HG03575 (cell line): Measurements from ENCODE around the gene HSDL1.

Experiments used
- ATAC-seq: cut with Tn5 transposase; IDR thresholded peaks from one replicate; pipeline ENCODE4 v1.9.1; 2021; ENCODE audit not compliant: unreplicated experiment, insufficient number of reproducible peaks, low FRiP score; ENCODE audit errors: extremely low read depth

Gene HSDL1

DNA sequence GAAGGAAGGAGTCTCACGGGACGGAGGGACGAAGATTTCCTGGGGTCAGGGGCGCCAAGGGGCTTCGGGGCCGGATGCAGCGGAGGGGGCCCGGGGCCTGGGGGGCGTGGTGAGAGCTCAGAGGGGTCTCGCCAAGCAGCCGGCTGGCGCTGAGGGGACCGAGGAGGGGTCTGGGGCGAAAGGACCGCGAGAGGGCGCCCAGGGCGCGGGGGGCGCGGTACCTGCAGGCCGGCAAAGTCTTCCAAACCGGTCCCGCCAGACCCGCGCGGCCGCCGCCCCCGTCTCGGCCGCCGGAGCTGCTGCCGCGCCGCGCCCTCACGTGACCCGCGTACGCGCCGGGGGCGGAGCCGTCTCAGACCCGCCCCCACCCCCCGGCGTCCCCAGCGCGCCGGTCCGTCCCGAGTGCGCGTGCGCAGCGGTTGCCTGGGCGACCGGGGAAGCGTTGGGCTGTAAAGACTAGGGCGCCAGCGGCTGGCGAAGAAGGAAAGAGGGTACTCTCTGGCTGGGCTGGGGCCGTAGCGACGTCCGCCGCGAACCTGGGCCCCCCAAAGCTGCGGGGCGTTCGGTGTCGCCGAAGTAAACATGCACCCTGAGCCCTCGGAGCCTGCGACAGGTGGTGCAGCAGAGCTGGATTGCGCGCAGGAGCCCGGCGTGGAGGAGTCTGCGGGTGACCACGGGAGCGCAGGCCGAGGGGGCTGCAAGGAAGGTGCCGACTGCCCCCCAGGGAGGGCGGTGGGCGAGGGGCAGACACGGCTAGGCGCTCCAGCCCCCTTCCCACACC lies at the start of gene HSDL1, which contains the start of gene DNAAF1:
Gene HSDL1 (minus strand): TSS at position 319 of the 781 bp plus-strand sequence. CDS start 13,856 bp downstream, outside the sequence.
Gene DNAAF1 (plus strand): TSS at position 450 of the 781 bp plus-strand sequence. CDS start 133 bp downstream, at position 583.
- no peak for ATAC-seq

DNA sequence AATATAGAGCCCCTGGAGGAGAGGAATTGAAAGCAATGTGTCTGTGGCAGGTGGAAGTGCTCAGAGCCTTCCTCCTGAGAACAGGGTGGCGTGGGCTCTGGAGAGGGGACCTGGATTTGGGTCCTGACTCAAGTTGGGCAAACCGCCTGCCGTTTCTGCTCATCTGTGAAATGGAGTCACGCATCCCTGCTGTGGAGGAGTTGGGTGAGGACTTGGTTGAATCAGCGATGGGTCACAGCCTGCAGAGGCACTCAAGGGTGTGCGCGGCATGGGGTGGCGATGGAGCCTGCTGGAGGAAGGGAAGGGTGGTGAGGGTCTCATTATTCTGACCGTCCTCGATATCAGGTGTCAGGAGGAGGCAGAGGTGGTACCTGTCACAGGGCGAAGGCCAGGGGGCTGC lies 49.0 kb upstream of the HSDL1 start:
- ATAC-seq: no peak

DNA sequence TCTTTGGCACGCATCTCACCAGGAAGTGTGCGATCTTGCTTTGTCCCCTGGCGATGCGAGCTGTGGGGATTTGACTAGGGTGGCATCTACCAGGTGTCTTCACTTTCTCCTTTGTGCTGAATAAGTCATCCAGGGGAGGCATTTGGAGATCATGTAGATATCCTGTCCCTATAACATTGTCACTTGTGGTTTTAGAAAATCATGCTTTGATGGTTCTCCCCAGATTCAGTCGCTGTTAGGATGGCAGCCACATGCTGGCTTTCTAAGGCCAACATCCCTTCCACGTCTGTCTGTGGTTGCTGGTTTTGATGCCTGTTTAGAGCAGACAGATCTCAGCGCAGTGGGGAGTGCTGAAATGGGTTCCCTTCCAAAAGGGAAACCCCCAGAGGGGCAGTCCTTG lies 48.5 kb upstream of the HSDL1 start:
- no peak for ATAC-seq

DNA sequence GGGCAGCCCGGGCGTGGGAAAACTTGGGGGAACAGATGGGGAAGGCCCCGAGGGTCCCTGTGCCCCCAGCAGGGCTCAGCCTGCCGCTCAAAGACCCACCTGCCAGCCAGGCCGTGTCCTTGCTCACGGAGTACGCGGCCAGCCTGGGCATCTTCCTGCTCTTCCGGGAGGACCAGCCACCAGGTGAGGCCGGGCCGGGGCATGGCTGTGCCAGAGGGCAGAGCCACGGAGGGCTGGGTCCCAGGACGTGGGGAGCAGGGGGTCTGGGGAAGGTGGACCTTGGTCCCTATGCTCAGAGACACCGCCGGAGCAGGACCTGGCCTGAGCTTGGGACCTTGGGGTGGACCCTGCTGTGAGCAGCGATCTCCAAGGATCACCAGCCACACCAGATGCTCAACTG lies 46.5 kb upstream of the HSDL1 start:
- no peak for ATAC-seq

DNA sequence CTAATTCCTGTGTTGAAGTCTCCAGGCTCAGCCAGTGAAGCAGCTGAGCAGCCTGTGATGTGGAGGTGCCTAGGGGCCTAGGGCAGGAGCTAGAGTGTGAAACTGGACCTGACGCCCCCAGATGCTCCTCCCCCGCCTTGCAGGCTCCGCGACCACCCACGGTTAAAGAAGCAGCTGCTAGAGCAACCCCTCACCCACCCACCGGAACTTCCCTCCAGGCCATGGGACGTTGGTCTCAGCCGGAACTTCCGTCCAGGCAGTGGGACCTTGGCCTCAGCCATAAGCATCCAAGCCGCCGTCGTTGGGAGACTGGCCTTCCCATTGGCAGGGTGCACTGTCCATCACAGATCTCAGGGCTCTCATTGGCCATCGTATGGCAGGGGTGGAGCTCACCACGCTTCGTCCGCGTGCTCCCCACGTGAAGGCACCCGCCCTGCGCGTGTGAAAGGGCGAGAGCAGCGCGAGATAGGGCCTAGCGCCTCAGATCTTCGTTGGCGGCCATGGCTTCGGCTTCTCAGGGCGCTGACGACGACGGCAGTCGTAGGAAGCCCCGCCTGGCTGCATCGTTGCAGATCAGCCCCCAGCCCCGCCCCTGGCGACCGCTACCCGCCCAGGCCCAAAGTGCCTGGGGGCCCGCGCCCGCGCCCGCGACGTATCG lies 45.9 kb upstream of the HSDL1 start, which contains the start of gene ADAD2:
Gene ADAD2 (plus strand): TSS at position 427 of the 658 bp plus-strand sequence. CDS start 74 bp downstream, at position 501.
- no peak for ATAC-seq

DNA sequence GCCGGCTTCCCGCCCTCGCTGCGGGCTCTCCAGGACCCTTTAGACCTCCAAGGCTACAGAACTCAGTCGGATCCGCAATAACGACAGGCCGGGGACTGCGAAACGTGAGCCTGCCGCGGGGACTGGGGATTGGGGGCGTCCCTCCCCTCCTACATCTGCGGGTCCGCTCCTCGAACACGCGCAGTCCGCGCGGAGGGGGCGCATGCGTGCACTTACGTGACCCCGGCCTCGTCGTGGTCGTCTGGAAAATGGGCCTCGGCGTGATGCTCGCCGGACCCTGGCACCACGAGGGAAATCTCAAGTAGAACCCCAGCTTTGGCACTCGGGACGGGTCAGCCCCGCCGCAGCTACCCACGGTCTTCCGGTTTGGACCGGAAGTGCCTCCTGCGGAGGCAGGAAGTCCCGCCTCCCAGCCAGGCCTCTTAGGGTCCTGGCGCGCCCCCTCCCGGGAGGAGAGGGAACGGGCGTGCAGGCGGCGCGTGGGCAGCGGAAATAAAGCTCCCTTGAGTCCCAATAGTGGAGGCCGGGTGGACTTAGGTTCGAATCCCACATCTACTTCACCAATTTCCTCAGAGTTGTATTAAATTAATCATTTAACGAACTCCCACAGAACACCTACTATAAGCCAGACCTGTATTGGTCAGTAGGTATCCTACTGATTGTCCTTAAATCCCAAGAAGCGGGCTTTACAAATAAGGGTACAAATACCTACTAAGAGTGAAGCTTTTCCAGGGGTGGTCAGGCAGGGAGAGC lies 41.9 kb upstream of the HSDL1 start, which contains the start of gene TAF1C:
Gene TAF1C (minus strand): TSS at position 373 of the 753 bp plus-strand sequence. CDS start 2,069 bp downstream, outside the sequence.
- no peak for ATAC-seq

DNA sequence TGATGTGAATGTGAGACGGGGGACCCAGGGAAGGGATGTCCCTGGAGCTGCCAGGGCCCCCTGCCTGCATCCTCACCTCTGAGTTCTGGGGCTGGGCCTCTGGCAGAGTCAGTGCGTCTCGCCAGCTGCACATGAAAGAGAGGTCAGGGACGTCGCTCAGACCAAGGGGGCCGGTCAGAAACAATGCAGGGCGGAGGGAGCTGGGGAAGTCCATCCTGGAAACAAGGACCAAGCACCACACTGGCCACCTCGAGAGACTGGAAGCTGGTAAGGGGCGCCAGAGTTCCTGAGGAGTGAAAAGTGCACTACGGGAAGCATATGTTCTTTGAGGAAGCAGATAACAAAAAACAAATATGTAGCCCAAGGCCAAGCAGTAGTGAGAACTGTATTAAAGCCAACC lies 39.8 kb upstream of the HSDL1 start:
- no peak for ATAC-seq

DNA sequence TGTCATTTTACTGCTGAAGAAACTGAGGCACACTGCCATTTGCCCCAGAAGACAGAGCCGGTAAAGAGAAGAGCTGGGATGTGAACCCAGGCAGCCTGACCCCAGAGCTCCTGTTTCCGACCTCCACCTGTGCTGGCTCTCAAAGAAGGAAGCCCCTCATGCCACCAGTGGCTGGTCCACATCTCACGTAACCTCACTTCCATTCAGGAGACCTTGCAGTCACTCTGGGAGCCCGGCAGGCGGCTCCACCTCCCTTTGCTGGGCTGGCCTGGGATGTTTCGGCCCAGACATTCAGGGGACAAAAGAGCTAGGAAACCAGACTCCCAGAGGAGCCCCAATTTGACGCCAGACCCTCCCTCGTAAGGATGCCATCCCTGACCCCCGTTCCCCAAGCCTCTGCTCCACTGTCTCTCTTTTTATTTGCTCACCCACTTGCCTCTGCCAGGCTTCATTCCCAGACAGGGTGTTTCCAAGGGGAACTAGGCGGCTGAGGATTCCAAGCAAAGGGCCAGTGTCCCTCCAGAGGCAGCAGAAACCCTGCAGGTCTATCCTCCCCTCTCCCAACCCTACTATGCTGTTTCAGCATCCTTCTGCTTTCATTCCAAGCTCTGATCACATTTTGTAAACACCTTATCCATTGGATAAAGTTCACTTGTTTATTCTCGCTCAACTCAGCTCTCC lies 39.1 kb upstream of the HSDL1 start:
- ATAC-seq: no peak

DNA sequence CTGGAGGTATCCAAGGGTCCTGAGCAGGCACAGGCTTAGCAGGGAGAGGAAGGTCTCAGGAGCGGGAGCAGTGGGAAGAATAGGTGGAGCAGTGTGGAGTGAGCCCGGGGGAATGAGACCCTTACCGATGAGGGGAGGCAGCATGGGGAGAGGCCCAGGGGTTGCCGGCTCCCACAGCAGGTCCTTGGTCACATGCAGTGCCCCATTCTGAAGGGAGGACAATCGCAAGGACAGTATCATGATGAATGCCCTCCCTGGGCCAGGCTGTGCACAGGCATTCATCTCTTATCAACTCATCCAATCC lies 38.5 kb upstream of the HSDL1 start:
- ATAC-seq: no peak

DNA sequence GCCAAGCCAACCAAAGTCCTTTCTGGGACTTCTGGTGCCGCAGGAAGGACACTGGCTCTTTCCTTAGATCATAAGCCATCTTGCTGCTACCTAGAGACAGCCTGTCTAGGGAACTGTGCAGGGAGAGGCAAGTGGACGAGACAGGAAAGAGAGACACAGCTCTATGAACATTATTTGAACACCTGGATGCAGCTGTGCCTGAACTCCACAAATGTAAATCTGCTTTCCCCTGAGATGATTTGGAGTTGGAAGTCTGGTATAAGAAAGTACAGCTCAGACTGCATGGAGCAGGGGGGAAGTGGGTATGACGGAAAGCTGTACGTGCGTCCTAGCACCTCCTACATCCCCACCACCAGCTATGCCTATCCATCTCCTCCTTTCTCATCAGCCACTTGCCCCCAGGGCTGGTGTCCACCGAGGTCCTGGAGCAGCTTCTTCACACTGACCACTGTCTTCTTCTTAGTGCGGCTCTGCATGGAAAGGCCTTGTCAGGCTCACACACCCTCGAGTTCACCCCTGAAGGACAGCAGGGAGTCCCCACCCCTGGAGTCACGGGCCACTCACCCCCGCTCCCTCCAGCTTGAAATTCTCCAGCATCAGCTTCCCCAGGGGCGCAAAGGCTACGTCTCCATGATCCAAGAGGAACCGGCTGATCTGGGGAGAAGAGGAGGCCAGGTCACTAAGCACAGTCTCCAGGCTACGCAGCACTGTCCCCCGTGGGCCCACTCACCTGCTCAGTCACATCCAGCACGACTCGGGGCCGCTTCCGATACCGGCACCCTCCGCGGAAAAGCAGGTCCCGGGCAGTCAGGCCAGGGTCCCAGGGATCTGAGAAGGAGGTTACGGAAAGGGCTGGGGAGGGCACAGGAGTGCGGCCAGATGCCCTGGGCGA lies 37.9 kb upstream of the HSDL1 start:
- no peak for ATAC-seq

DNA sequence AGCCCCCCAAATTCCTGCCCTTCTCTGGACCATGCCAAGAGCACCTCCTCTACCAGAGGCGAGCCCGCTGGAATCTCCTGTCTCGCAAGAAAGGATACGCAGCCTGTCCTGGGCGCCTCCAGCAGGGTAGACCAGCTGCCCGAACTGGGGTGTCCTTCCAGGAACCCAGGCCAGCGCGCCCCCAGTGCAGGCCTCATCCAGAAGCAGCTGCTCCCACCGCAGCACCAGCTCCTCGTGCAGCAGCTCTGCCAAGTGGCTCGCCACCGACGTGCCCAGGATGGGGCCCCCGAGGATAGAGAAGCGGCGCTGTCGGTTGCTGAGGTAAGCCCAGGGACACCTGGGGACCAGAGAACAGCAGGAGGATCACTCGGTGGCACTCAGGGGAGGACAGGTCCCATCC lies 37.1 kb upstream of the HSDL1 start:
- ATAC-seq: no peak

DNA sequence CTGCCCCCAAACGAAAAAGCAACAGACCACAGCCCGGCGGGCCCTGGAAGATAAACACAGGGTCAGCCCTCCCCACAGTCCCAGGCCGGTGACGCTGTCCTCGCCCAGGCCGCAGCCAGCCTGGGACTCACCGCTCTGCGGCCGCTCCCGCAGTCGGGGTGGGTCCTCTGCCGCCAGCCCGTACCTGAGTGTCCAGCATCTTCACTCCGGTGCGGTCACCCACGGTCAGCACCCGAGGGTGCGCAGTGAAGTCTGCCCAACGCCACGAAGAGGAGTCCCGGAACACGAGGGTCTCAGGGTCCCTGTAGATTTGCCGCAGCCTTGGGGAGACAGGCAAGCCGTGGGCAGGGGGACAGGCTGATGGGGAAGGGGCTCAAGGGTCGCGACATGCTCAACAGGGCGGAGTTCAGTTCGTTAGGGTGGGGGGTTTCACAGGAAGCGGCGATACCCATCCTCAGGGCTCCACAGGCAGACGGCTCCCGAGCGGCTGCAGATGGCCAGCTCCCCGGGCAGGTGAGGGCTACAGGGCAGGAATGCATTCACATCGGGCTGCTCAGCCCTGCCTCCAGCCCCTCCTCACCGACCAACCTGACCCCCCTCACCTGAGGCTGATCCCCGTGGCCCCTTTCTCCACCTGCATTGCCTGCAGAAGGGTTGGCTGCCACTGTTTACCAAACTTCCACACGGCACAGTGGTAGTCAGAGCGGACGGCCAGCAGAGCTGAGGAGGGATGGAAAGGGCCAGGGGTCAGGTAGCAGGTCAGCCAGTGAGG lies 36.4 kb upstream of the HSDL1 start:
- ATAC-seq: no peak

DNA sequence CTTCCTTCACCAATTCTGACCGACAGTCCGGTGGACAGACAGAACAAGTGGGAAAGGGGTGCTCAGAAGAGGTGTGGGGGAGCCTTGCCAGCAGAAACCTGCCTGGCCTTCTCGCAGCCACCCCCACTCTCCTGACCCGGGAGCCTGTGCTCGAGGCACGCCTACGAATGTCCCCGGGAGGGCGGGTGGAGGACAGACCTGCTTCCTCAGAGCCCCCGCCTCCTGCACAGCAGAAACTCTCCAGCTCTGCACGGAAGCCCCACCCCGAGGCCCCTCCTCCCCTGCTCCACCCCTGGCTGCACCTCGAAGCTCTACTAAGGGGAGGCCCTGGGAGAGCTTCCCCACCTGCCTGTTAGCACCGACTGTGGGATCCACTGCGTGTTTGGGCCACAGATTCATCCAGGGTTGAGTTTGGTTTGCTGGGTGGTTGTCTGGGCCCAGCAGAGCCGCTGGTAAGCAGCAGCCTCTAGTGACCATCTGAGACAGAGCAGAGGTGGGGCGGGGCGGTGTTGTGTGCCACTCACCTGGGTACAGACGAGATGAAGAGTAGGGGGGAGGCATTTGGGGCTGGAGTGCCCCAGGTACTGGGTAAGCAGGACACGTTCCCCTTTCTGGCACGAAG lies 35.7 kb upstream of the HSDL1 start:
- ATAC-seq: no peak

DNA sequence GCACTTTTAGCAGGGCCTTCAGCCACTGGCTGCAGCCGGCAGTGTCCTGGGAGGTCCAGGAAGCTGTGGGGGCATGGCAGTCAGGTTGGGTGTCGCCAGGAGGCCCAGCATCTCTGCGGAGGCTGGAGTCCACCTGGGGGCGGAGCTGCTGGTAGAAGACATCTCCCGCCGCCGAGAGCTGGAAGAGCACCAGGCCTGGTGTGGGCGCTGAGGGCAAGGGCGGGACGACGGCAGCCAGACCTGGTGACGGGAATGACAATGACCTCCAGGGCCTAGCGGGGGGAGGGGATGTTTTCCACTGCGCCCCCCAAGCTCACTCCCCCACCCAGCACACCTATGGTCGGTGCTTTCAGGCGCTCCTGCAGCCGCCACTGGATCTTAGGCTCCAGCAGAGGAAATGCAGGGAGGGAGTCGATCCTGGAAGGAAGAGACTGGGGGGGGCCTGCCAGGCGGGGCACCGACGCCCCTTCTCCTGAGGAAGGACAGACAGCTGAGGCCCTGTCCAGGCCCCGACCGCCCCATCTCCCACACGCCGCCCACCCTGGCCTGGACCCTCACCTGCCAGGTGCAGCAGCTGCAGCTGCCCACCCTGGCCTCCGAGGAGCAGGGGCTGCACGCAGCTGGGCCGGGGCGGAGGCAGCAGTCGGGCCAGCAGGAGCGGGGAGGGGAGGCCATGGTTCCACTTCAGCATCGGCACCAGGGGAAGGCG lies 34.8 kb upstream of the HSDL1 start:
- no peak for ATAC-seq

DNA sequence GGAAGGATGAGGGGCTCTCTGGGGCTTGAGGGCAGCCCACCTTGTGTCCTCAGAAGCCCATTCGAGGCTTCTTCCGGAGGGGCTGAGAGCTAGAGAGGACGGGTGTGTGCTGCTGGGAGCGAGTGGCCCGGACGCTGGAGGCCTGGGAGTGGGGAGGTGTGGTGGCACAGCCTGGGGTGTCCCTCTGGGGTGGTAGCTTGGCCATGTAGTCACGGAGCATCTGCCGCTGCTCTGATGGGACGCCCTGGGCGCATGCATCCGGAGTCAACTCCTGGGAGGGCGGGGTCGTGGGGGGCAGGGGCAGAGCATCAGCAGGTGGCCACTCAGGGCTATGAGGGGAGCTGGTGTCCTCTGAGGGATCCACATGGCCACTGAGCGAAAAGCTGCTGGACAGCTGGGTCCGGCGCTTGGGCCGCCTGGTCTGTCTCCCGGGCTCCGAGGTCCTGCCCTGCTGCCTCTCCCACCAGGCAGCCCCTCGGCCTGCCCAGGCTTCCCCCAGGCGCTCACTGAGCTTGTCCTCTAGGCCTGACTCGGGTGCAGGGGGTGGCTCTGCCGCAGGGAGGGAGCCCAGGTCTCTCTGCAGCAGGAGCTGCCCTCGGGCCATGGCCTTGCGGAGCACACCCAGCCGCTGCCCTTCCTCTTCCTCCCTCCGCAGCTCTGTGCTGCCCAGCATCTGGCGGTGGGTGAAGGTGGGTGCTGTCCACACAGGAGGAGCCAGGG lies 34.1 kb upstream of the HSDL1 start:
- ATAC-seq: no peak

DNA sequence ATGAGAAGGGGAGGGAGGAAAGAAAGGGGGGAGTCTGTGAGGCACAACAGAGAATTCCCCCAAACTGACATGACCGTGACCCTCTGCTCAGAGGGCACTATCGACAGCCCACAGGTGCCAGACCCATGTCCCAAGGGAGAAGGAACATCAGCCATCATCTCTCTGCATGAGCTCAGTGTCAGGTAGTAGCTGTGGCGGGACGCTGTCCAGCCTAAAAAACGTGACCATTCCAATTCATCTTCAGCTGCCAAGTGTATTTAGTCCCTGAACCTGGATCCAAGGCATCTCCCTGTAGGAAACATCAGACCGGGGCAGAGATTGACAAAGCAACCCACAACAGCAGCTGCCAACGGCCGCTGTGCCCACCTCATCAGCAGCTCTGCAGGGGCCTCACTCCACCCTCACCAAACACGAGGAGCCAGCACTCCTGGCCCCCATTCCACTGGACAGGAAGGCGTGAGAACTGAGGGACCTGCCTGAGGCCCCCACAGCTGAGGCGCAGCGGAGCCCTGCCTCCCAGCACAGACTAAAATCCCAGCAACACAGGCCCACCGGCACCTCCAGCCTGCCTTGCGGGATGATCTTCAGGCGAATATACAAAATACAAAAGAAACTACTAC lies 33.3 kb upstream of the HSDL1 start:
- ATAC-seq: no peak
